GM12864 (cell line): ENCODE measurements around the gene TIPRL.
A peak's percentile ranks its signal among the peaks of the same experiment; 100 is the strongest.
"Not testable (repeated sequence)": the region's sequence is repeated elsewhere in the genome, so short reads cannot be mapped to it uniquely, and the experiment has no call there.

Source experiments
- DNase-seq: peaks from one replicate; pipeline ENCODE4 v3.0.0-alpha.2; 2011; ENCODE audit warnings: low read depth
- H3K4me3 ChIP-seq: 2 replicates; pipeline ENCODE4 v1.5.1; 2011; ENCODE audit warnings: mild to moderate bottlenecking, low read depth, low read length, control low read depth
- TF ChIP-seq, protein P1 (sequence below): IDR thresholded peaks from 2 replicates; pipeline ENCODE4 v1.5.1; 2011; ENCODE audit warnings: low read depth, mild to moderate bottlenecking, moderate library complexity, low read length, control low read depth, inconsistent platforms; ENCODE audit errors: missing control alignments

Gene TIPRL

DNA sequence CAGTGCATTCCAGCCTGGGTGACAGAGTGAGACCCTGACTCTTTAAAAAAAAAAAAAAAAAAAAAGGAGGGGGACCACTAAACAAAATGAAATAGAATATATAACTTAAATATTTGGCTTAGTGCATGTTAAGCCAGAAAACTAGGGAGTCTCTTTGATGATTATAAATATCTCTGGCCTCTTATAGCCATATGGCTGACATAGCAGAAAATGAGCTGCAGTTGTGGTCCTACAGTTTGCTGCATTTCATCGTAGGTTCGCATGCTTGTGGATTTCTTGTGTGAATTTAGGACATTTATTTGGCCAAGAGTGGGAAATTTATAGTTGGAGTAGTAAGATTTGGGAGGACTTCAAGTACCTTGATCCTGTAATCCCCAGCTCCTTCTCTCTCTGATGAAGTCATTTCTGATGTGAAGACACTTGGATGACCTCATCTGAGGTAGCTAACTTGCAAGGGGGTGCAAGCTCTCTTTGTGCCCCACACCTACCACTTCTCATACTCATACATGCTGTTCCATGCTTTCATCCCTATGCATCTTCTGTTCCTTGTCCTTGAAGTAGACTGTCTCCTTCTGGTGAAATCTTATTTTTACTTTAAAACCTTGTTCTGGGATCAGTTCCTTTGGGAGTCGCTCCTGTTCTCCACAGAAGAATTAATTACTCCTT is 6.4 kb upstream of the TIPRL start:
- DNase-seq: no peak
- TF ChIP-seq, protein P1, sequence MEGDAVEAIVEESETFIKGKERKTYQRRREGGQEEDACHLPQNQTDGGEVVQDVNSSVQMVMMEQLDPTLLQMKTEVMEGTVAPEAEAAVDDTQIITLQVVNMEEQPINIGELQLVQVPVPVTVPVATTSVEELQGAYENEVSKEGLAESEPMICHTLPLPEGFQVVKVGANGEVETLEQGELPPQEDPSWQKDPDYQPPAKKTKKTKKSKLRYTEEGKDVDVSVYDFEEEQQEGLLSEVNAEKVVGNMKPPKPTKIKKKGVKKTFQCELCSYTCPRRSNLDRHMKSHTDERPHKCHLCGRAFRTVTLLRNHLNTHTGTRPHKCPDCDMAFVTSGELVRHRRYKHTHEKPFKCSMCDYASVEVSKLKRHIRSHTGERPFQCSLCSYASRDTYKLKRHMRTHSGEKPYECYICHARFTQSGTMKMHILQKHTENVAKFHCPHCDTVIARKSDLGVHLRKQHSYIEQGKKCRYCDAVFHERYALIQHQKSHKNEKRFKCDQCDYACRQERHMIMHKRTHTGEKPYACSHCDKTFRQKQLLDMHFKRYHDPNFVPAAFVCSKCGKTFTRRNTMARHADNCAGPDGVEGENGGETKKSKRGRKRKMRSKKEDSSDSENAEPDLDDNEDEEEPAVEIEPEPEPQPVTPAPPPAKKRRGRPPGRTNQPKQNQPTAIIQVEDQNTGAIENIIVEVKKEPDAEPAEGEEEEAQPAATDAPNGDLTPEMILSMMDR: no peak
- no peak overlapping the region for H3K4me3 ChIP-seq

GRCh38 chr1:168178227-168178637 is 530 bp upstream of the TIPRL start:
- TF ChIP-seq, protein P1: no peak
- DNase-seq: no peak
- H3K4me3 ChIP-seq: peak overlapping the region; percentile 86

DNA sequence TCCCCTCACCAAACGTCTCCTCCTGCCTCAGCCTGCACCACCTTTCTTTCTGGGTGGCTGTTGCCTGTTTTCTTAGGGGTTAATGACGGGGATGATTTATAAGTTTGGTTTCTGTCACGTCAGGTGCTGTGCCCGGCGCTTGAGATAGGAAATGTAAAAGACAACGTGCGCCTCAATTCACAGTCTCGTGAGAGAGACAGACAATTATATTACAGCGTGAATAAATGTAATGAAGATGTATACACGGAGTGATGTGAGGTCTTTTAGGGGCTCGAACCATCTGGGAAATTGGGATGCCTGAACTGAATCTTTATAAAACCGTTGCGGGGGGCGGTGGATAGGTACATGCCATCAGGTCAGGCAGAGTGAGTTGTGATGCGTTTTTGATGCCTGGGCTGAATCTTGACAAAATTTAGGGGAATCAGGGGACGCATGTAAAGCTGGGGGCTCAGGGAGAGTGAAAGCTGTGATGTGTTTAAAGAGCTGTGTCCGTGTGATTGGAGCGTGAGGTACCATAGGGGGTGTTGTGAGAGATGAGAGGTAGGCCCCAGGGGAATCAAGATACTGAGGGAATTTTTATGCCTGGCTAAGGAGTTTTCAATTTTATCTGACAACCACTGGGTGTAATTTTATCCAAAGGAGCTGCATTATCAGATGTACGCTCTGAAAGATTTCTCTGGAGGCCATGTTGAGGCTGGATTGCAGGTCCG is 831 bp downstream of the TIPRL start:
- H3K4me3 ChIP-seq: peak overlapping the region; percentile 86
- DNase-seq: no peak
- TF ChIP-seq, protein P1: no peak

- TF ChIP-seq, protein P1: no peak
- no peak for DNase-seq
- H3K4me3 ChIP-seq: peak overlapping the region; percentile 86
Observed at GRCh38 chr1:168180148-168180524, 1.4 kb downstream of the TIPRL start.

DNA sequence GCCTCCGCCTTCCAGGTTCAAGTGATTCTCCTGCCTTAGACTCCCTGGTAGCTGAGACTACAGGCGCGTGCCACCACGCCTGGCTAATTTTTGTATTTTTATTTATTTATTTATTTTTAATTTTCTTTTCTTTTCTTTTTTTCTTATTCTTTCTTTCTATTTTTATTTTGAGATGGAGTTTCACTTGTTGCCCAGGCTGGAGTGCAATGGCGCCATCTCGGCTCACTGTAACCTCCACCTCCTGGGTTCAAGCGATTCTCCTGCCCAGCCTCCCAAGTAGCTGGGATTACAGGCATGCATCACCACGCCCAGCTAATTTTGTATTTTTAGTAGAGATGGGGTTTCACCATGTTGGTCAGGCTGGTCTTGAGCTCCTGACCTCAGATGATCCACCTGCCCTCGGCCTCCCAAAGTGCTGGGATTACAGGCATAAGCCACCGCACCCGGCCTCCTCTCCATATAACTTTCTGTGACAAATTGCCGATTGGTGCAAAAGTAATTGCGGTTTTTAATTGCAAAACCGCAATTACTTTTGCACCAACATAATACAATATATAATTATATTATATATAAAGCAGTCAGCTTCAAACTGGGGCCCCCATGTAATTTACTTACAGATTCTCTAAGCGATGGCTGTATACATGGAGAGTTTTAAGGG is 2.4 kb downstream of the TIPRL start:
- not testable (repeated sequence) for DNase-seq, H3K4me3 ChIP-seq

GRCh38 chr1:168187177-168187576 is 8.4 kb downstream of the TIPRL start:
- TF ChIP-seq, protein P1: no peak
- no peak for DNase-seq
- no peak overlapping the region for H3K4me3 ChIP-seq

- DNase-seq: no peak
- TF ChIP-seq, protein P1: no peak
- H3K4me3 ChIP-seq: no peak overlapping the region
Observed at GRCh38 chr1:168190403-168190802, 11.6 kb downstream of the TIPRL start.
